HEK293 (cell line): ENCODE results near the gene COX10.

Experiments used
- CTCF ChIA-PET: fragments of 350-600 bp; formaldehyde crosslinking; extraction: SDS; loops from one replicate; lab custom pipeline; 2021; ENCODE audit warnings: antibody characterized with exemption; lab: Yijun Ruan, JAX
- POLR2A ChIA-PET: fragments of 300-600 bp; formaldehyde crosslinking; extraction: SDS; loops from one replicate; lab custom pipeline; 2020; ENCODE audit warnings: antibody characterized with exemption, inconsistent platforms; lab: Yijun Ruan, JAX
- H3K27ac ChIP-seq: fragments of 200-500 bp; sonication (Bioruptor generic); 2 replicates; pipeline ENCODE4 v1.5.1; 2014; ENCODE audit warnings: low read depth, low read length, control low read depth, inconsistent platforms; ENCODE audit errors: extremely low read depth
- H3K36me3 ChIP-seq, 2 experiments: fragments of 200-500 bp in 1 of 2; sonication (Bioruptor generic) in 1 of 2; 1 replicate in 1 of 2; 2 replicates in 1 of 2; pipeline ENCODE4 v1.5.1; 2014 to 2017; ENCODE audit warnings: inconsistent platforms in 2 of 2, low read length in 2 of 2; ENCODE audit not compliant: control insufficient read depth in 2 of 2, insufficient read depth in 1 of 2
- H3K4me1 ChIP-seq: fragments of 200-500 bp; sonication (Bioruptor generic); 2 replicates; pipeline ENCODE4 v1.5.1; 2014; ENCODE audit warnings: mild to moderate bottlenecking, low read length, inconsistent platforms; ENCODE audit not compliant: control insufficient read depth, insufficient read depth
- H3K4me3 ChIP-seq: 2 replicates; pipeline ENCODE4 v1.5.1; 2011; ENCODE audit warnings: low read depth, mild to moderate bottlenecking, control low read depth, low read length, moderate library complexity
- H3K9me3 ChIP-seq: fragments of 200-500 bp; sonication (Bioruptor generic); 2 replicates; pipeline ENCODE4 v1.5.1; 2014; ENCODE audit warnings: low read depth, low read length, inconsistent platforms; ENCODE audit not compliant: control insufficient read depth, insufficient read depth
- ATF2 ChIP-seq: fragments of 450-650 bp; formaldehyde crosslinking; IDR thresholded peaks from 2 replicates; pipeline ENCODE4 v1.5.1; 2016; ENCODE audit warnings: missing biosample characterization, missing genetic modification characterization, low read depth
- GLI4 ChIP-seq: fragments of 450-650 bp; formaldehyde crosslinking; IDR thresholded peaks from 2 replicates; pipeline ENCODE4 v1.5.1; 2016; ENCODE audit warnings: missing biosample characterization, missing genetic modification characterization
- REPIN1 ChIP-seq: fragments of 450-650 bp; formaldehyde crosslinking; IDR thresholded peaks from 2 replicates; pipeline ENCODE4 v1.5.1; 2017; ENCODE audit warnings: missing biosample characterization, missing genetic modification characterization, low read depth
- SP7 ChIP-seq: fragments of 450-650 bp; formaldehyde crosslinking; IDR thresholded peaks from 2 replicates; pipeline ENCODE4 v1.5.1; 2016; ENCODE audit warnings: missing biosample characterization, missing genetic modification characterization
- ZBTB21 ChIP-seq: fragments of 450-650 bp; formaldehyde crosslinking; IDR thresholded peaks from 2 replicates; pipeline ENCODE4 v1.5.1; 2017; ENCODE audit warnings: missing biosample characterization, missing genetic modification characterization
- ZIC2 ChIP-seq: fragments of 450-650 bp; formaldehyde crosslinking; IDR thresholded peaks from 2 replicates; pipeline ENCODE4 v1.5.1; 2016; ENCODE audit warnings: missing biosample characterization, missing genetic modification characterization
- ZNF121 ChIP-seq: fragments of 450-650 bp; formaldehyde crosslinking; IDR thresholded peaks from 2 replicates; pipeline ENCODE4 v1.5.1; 2016; ENCODE audit warnings: missing biosample characterization, missing genetic modification characterization
- ZNF132 ChIP-seq: fragments of 450-650 bp; formaldehyde crosslinking; IDR thresholded peaks from 2 replicates; pipeline ENCODE4 v1.5.1; 2017; ENCODE audit warnings: missing biosample characterization, missing genetic modification characterization, borderline replicate concordance
- ZNF157 ChIP-seq: fragments of 450-650 bp; formaldehyde crosslinking; IDR thresholded peaks from 2 replicates; pipeline ENCODE4 v1.5.1; 2016; ENCODE audit warnings: missing biosample characterization, missing genetic modification characterization
- ZNF223 ChIP-seq: fragments of 450-650 bp; formaldehyde crosslinking; IDR thresholded peaks from 2 replicates; pipeline ENCODE4 v1.5.1; 2016; ENCODE audit warnings: missing biosample characterization, missing genetic modification characterization
- ZNF280D ChIP-seq: fragments of 450-650 bp; formaldehyde crosslinking; IDR thresholded peaks from 2 replicates; pipeline ENCODE4 v1.5.1; 2016; ENCODE audit warnings: missing biosample characterization, missing genetic modification characterization
- ZNF366 ChIP-seq: fragments of 450-650 bp; formaldehyde crosslinking; conservative IDR thresholded peaks from 2 replicates; pipeline ENCODE4 v1.5.1; 2016; ENCODE audit warnings: missing biosample characterization, missing genetic modification characterization
- ZNF660 ChIP-seq: fragments of 450-650 bp; IDR thresholded peaks from 2 replicates; pipeline ENCODE4 v1.5.1; 2018; ENCODE audit warnings: missing biosample characterization, mild to moderate bottlenecking, missing genetic modification characterization
- ZNF768 ChIP-seq: fragments of 450-650 bp; formaldehyde crosslinking; IDR thresholded peaks from 2 replicates; pipeline ENCODE4 v1.5.1; 2018; ENCODE audit warnings: missing biosample characterization, mild to moderate bottlenecking, missing genetic modification characterization
- ZNF837 ChIP-seq: fragments of 450-650 bp; formaldehyde crosslinking; IDR thresholded peaks from 2 replicates; pipeline ENCODE4 v1.5.1; 2016; ENCODE audit warnings: missing biosample characterization, missing genetic modification characterization
- ZSCAN23 ChIP-seq: fragments of 450-650 bp; formaldehyde crosslinking; IDR thresholded peaks from 2 replicates; pipeline ENCODE4 v1.5.1; 2016; ENCODE audit warnings: missing biosample characterization, missing genetic modification characterization
- TF ChIP-seq, protein P1 (sequence below): IDR thresholded peaks from 2 replicates; pipeline ENCODE4 v1.6.1; 2011; ENCODE audit warnings: mild to moderate bottlenecking, low read depth, low read length, borderline replicate concordance
- TF ChIP-seq, protein P2 (sequence below): fragments of 450-650 bp; formaldehyde crosslinking; IDR thresholded peaks from 2 replicates; pipeline ENCODE4 v1.5.1; 2016; ENCODE audit warnings: missing biosample characterization, missing genetic modification characterization
- TF ChIP-seq, protein P3 (sequence below): fragments of 450-650 bp; formaldehyde crosslinking; IDR thresholded peaks from 2 replicates; pipeline ENCODE4 v1.5.1; 2017; ENCODE audit warnings: missing biosample characterization, missing genetic modification characterization

COX10 gene

GRCh38 chr17:14201988-14202380 lies 132.7 kb downstream of the COX10 start:
- POLR2A ChIA-PET = no interaction called here
- Histone ChIP-seq H3K9me3 (no peaks in the 10 kb centered on the region), H3K36me3 (peaks cover 0 to 3% of the 10 kb centered on the region in 2 experiments; a peak in 1 of 3 replicates), H3K4me3 (no peak overlapping the region), H3K4me1 (peaks cover 10% of the 10 kb centered on the region), H3K27ac (no peak overlapping the region)
- CTCF ChIA-PET = no interaction called here
- no peak for TF ChIP-seq ATF2
- TF ChIP-seq GLI4 (tag by site-specific recombination) = no peak
- TF ChIP-seq, protein P1, sequence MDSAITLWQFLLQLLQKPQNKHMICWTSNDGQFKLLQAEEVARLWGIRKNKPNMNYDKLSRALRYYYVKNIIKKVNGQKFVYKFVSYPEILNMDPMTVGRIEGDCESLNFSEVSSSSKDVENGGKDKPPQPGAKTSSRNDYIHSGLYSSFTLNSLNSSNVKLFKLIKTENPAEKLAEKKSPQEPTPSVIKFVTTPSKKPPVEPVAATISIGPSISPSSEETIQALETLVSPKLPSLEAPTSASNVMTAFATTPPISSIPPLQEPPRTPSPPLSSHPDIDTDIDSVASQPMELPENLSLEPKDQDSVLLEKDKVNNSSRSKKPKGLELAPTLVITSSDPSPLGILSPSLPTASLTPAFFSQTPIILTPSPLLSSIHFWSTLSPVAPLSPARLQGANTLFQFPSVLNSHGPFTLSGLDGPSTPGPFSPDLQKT = no peak
- no peak for TF ChIP-seq ZNF837 (tag by site-specific recombination)
- TF ChIP-seq ZNF366 (tag by site-specific recombination) = no peak
- TF ChIP-seq, protein P2, sequence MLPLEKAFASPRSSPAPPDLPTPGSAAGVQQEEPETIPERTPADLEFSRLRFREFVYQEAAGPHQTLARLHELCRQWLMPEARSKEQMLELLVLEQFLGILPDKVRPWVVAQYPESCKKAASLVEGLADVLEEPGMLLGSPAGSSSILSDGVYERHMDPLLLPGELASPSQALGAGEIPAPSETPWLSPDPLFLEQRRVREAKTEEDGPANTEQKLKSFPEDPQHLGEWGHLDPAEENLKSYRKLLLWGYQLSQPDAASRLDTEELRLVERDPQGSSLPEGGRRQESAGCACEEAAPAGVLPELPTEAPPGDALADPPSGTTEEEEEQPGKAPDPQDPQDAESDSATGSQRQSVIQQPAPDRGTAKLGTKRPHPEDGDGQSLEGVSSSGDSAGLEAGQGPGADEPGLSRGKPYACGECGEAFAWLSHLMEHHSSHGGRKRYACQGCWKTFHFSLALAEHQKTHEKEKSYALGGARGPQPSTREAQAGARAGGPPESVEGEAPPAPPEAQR (tag by site-specific recombination) = no peak
- TF ChIP-seq ZNF132 (tag by site-specific recombination) = no peak
- TF ChIP-seq SP7 = no peak
- no peak for TF ChIP-seq ZSCAN23

- H3K36me3 ChIP-seq = peaks cover 0 to 7% of the 10 kb centered on the region in 2 experiments; a peak in 1 of 3 replicates
- H3K4me3 ChIP-seq = no peak overlapping the region
- CTCF ChIA-PET = interaction anchor here (0.7 to 1.3 kb wide), 3 partner anchors 9 to 20 kb away, joined by 3 to 6 read pairs (median 3); no protein-coding TSS in a partner anchor
- TF ChIP-seq ZNF157 (tag by site-specific recombination) (no peak), ZNF121 (tag by site-specific recombination) (peak; percentile 44; the same call in 1 of the 2 replicates)
- peaks cover 10% of the 10 kb centered on the region for H3K4me1 ChIP-seq
- H3K27ac ChIP-seq = no peak overlapping the region
- no peaks in the 10 kb centered on the region for H3K9me3 ChIP-seq
- POLR2A ChIA-PET = no interaction called here
These were observed 133.3 kb downstream of the COX10 start for GRCh38 chr17:14202388-14203166.

DNA sequence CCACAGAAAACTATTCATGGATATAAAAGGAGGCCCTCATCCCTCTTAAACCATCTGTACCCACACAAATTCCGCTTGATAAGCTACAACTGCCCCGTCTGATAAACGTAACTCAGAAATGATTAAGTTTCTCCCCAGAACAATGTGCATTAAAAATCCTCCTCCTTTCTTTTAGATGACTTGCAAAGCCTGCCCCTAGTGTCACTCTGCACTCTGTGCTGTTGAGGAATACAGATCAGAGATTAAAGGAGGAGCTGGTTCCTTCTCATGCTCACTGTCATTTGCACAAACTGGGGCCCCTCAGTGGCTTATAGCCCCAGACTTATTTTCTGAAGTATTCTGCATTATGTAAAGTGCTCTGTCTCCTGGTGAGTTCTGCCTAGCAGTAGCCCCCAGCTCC lies 134.1 kb downstream of the COX10 start:
- Histone ChIP-seq H3K27ac (no peak overlapping the region), H3K9me3 (no peaks in the 10 kb centered on the region), H3K4me3 (no peak overlapping the region), H3K4me1 (peaks cover 10% of the 10 kb centered on the region), H3K36me3 (peaks cover 0 to 7% of the 10 kb centered on the region in 2 experiments; a peak in 1 of 3 replicates)
- TF ChIP-seq, protein P3, sequence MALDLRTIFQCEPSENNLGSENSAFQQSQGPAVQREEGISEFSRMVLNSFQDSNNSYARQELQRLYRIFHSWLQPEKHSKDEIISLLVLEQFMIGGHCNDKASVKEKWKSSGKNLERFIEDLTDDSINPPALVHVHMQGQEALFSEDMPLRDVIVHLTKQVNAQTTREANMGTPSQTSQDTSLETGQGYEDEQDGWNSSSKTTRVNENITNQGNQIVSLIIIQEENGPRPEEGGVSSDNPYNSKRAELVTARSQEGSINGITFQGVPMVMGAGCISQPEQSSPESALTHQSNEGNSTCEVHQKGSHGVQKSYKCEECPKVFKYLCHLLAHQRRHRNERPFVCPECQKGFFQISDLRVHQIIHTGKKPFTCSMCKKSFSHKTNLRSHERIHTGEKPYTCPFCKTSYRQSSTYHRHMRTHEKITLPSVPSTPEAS (tag by site-specific recombination) = no peak
- TF ChIP-seq ZNF223 (tag by site-specific recombination) (no peak), REPIN1 (tag by site-specific recombination) (no peak), ZNF660 (no peak), ZNF768 (tag by site-specific recombination) (no peak), ZNF280D (tag by site-specific recombination) (no peak), ZIC2 (tag by site-specific recombination) (no peak), ZBTB21 (tag by site-specific recombination) (no peak)
- CTCF ChIA-PET = interaction anchor here (0.5 to 1.3 kb wide), 4 partner anchors 8 to 39 kb away, joined by 3 to 6 read pairs (median 4); no protein-coding TSS in a partner anchor
- POLR2A ChIA-PET = no interaction called here
